Fibroblast of upper back skin (primary cell): ENCODE measurements around the gene SRCIN1.
A peak's percentile ranks its signal among the peaks of the same experiment; 100 is the strongest.

Experiments used
- DNase-seq: peaks from one replicate; pipeline ENCODE4 v3.0.0-alpha.2; 2013

The SRCIN1 gene

DNA sequence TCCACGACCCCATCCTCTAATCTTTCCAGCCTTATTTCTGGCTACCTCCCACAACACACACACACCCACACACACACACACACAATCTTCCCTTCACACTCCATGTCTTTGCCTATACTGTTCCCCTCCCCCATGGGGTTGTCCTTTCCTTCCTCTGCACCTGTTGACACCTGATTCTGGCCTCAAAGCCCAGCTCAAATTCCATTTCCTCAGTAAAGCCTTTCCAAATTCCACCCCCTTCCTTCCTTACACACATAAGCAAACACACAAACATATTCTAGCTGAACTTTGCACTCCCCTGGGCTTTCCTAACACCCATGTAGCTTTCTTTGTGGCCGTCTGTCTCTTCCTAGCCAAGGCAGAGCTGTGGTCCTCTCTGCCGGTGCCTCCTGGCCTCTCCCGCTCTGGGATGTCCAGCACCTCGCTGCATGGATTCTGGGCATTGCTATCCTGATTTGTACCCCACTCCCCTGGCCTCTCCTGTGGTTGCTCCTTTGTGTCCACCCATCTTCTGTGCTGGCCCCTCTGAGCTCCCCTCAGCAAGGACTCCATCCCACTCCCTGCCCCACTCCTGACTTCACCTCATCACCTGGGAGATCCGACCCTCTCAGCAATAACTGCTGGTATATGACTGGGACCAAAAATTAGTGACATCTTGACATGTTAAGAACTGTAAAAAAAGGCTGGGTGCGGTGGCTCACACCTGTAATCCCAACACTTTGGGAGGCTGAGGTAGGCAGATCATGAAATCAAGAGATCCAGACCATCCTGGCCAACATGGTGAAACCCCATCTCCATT lies 8.4 kb upstream of the SRCIN1 start:
- DNase-seq = no peak

DNA sequence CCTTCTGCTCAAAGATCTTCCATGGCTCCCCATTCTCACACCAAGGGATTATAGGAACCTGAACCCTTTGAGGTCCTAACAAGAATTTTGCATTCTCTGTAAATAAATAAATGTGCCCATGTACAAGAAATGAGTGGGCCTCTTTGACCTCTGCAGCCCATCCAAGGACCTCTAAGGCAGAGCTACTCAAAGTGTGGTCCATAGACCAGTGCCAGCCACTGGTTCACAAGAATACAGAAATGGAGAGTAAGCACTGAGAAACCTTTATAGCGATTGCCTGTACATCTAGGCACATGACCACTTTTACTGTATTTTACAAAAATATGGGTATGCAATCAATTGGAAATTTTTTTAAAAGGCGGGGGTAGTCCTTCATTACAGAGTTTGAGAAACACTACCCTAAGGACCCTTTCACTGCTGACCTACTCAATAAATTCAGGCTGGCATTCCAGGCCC lies 7.8 kb upstream of the SRCIN1 start:
- DNase-seq = no peak

DNA sequence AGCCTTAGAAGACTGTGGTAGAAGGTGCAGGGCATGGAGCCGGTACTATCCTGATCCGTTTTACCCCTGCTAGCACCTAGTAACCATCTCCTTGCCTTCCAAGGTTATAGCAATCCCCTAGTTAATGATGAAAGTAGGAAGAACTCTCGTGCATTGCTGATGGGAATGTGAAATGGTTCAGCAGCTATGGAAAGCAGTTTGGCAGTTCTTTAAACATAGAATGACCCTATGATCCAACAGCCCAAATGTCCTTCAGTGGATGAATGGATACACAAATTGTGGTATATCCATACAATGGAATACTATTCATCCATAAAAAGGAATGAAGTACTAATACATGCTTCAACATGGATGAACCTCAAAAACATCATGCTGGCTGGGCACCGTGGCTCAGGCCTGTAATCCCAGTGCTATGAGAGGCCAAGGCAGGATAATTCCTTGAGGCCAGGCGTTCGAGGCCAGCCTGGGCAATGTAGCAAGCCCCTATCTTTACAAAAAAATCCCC lies 6.2 kb upstream of the SRCIN1 start:
- no peak for DNase-seq

- DNase-seq = no peak
These were observed 5.5 kb upstream of the SRCIN1 start for GRCh38 chr17:38611070-38611786.

- DNase-seq = no peak
These were observed 3.7 kb upstream of the SRCIN1 start for GRCh38 chr17:38609280-38610031.

GRCh38 chr17:38608648-38609047 lies 2.9 kb upstream of the SRCIN1 start:
- no peak for DNase-seq

- no peak for DNase-seq
These were observed 1.2 kb upstream of the SRCIN1 start for GRCh38 chr17:38606646-38607611.

DNA sequence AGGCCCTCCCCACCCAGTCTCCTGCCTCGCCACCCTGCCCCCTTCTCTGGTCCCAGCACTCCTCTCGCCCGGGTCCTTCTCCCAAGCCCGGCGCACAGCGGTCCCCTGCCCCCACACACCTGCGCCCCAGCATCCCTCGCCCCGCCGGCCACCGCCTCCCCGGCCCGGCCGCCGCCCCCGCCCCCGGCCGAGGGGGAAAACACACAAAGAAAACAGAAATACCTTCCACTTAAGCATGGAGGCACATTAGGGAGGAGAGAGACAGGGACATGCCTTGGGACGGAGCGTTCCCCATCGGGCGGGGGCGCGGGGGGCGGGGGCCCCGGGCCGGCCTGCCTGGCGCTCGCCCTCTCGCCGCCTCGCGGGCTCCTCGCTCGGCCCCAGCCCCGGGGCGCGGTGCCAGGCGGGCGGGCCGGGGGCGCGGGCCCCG lies 326 bp downstream of the SRCIN1 start:
- no peak for DNase-seq

GRCh38 chr17:38604479-38605403 lies 1.0 kb downstream of the SRCIN1 start:
- no peak for DNase-seq

GRCh38 chr17:38603786-38604478 lies 1.8 kb downstream of the SRCIN1 start:
- DNase-seq = no peak

- no peak for DNase-seq
These were observed 2.6 kb downstream of the SRCIN1 start for GRCh38 chr17:38602956-38603785.

DNA sequence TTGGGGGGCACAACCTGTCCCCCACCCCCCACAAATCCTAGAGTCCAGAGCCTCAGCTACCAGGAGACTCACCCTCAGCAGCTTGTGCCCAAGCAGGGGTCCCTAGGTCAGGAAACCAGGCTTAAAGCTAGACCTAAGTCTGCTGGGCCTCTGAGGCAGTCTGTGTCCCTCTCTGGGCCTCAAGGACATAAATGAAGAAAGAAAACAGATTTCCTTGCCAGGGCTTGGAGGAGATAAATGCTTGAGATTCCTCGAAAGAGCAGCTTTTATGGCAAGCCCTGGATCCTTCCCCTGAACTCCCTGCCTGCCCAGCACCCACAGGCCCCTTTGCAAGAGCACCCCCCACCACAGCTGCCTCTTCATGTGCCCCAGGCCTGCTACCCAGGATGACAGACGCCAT lies 3.3 kb downstream of the SRCIN1 start:
- no peak for DNase-seq

DNA sequence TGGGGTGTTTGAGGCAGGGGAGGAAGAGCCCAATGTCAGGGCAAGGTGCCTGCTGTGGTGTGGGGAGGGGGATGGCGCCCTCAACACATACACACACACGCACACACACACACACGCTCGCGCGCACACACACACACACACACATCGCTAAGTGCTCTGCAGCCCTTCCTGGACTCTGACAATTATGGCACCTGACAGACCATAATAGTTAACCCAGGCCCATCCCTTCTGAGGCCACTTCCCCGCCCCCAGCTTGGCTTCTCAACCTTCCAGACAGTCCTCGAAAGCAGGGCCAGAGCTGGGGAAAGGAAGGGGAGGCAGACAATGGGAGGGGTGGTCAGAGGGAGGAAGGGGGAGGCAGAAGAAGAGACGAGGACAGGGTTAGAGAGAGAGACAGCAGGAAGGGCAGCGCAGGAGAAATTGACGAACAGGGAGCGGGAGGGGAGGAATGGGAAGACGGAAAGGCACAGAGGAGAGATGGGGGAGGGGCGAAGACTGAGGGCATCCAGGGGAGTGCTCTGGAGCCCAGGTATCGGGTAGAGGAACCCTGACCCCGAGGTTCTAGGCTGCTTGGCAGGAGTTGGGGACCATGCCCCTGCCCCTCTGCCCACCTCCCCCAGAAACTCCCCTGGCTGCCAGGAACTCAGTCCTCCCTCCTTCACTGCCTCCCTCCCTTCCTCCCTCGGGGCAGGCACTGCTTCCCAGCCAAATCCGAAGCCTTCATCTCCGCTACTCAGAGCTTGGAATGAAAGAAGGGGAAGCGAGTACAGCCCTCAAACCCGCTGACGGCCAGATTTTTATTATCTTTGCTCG lies 4.0 kb downstream of the SRCIN1 start:
- DNase-seq = no peak

- DNase-seq = no peak
These were observed 4.8 kb downstream of the SRCIN1 start for GRCh38 chr17:38600906-38601305.

DNA sequence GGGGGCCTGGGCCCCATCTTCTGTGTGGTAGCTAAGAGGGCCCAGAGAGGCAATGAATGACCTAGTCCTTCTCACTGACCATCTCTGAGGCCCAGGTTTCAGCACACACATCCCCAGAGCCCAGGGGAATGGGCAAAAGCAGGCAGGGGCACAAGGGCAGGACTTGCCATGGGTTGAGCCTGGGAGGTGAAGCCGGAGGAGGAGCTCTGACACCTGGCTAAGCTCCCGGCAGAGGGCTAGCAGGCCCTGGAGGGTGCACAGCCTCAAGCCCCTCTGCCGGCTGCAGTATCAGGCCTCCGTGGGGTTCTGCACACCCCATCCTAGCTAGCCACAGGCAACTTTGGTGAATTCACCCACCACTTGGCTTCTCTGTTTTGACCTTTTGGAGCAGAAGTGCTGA lies 5.3 kb downstream of the SRCIN1 start:
- DNase-seq = no peak

- DNase-seq = no peak
These were observed 6.3 kb downstream of the SRCIN1 start for GRCh38 chr17:38599398-38599856.

DNA sequence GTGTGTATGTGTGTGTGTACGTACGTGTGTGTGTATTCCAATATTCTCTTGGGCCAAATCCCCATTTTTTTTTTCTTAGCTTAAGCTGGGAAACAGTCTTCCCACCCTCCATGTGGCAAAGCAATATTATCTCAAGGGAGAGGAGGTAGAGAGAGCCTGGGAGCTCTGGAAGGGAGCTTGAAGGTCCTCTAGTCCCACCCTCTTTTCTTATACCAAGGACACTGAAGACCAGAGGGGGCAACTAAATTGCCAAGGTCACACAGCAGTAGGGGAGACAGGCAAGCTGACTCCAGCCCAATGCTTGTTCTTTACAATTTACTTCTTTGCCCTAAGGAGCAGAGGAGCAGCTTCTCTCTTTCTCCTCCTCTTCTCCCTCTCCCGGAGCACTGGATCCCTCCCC lies 6.8 kb downstream of the SRCIN1 start:
- no peak for DNase-seq

GRCh38 chr17:38598536-38598935 lies 7.2 kb downstream of the SRCIN1 start:
- DNase-seq = peak; percentile 49
